Esophagus mucosa (tissue), 1 donor: ENCODE results near the gene RPS27. TPM values are rescaled to one million over a fixed set of nuclear protein-coding genes. Genes with fewer than 3 reads are reported as not detected.
"Not testable (repeated sequence)": the region's sequence is repeated elsewhere in the genome, so short reads cannot be mapped to it uniquely, and the experiment has no call there.

Experiments used
- ATAC-seq: fragments of 200-7000 bp; cut with Tn5 transposase; one replicate; pipeline ENCODE4 v1.9.1; 2020
- total RNA-seq: library from RNA; stranded (reverse); gene quantifications from one replicate; pipeline ENCODE4 v1.2.4, GENCODE V29; 2023
- donor health status: DM: yes; HTN: yes; CAD: no.

RPS27 gene
- total RNA-seq, 1 donor from 2014 or later, result 1,798 TPM

GRCh38 chr1:153985941-153986761 lies 4.4 kb upstream of the RPS27 start, which contains the start of gene RAB13:
TSS of gene RAB13 (minus strand) at chr1:153986339. CDS start at chr1:153986236, 103 bp downstream.
- peak; percentile 72 for ATAC-seq

DNA sequence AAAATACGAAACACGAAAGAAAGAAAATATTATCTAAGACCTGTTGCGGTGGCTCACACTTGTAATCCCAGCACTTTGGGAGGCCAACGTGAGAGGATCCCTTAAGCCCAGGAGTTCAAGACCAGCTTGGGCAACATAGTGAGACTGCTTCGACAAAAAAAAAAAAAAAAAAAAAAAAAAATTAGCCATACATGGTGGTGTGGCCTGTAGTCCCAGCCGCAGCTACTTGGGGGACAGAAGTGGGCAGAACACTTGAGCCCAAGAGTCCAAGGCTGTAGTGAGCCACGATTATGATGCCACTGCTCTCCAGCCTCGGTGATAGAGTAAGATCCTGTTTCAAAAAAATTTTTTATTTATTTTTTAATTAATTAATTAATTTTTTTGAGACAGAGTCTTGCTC lies 2.9 kb upstream of the RPS27 start:
- no peak for ATAC-seq

GRCh38 chr1:153991151-153991630 lies 629 bp downstream of the RPS27 start:
- ATAC-seq, result no peak

DNA sequence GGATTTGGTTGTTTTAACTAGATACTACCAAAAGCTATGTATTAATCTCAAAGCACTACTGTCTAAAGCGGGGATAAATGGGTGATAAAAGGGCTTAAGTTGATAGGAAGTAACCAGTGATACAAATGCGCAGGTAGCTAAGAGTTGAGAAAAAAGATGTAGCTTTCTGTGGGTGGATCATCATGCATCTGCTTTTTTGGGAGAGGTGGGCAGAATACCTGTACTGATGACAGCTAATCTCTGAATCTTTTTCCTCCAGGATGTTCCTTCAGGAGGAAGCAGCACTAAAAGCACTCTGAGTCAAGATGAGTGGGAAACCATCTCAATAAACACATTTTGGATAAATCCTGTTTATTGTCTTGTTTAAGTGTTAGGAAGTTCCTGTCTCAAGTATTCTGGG lies 1.2 kb downstream of the RPS27 start:
- no peak for ATAC-seq

DNA sequence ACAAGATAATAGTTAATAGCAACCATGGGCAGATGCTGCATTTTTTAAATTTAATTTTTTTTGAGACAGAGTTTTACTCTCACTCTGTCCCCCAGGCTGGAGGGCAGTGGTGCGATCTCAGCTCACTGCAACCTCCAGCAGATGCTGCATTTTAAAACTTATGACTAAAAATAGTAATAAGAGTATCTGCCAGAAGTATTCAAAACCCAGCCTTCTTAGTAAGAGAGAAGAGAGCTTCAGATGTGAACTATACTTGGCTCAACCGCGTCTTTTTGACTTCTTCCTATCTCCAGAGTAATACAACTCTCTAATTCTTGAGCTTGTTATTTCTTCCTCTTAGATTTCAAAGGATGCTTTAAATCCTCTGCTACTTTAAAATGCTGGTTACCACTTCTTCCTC lies 4.6 kb downstream of the RPS27 start:
- no peak for ATAC-seq

DNA sequence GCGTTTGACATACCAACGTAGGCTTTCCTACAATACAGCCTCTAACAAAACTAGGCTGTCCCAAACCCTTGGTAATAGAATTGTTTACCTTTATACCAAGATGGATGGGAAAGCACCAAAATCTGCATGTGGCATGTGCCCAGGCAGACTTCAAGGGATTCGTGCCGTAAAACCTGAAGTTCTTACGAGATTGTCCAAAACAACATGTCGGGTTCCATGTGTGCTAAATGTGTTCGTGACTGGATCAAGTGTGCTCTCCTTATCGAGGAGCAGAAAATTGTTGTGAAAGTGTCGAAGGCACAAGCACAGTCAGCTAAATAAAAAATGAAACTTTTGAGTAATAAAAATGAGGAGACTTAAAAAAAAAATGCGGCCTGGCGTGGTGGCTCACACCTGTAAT lies 5.1 kb downstream of the RPS27 start:
- ATAC-seq, result no peak

DNA sequence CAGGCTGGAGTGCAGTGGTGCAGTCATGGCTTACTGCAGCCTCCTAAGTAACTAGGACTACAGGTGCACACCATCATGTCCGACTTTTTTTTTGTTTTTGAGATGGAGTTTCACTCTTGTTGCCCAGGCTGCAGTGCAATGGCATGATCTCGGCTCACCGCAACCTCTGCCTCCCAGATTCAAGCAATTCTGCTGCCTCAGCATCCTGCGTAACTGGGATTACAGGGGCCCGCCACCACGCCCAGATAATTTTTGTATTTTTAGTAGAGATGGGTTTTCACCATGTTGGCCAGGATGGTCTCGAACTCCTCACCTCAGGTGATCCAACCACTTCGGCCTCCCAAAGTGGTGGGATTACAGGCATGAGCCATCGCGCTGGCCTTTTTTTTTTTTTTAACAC lies 6.3 kb downstream of the RPS27 start:
- not testable (repeated sequence) for ATAC-seq

- ATAC-seq, result peak; percentile 18
Observed at GRCh38 chr1:154000420-154000819, 9.9 kb downstream of the RPS27 start.

GRCh38 chr1:154006136-154006535 lies 15.6 kb downstream of the RPS27 start:
- ATAC-seq, result no peak

DNA sequence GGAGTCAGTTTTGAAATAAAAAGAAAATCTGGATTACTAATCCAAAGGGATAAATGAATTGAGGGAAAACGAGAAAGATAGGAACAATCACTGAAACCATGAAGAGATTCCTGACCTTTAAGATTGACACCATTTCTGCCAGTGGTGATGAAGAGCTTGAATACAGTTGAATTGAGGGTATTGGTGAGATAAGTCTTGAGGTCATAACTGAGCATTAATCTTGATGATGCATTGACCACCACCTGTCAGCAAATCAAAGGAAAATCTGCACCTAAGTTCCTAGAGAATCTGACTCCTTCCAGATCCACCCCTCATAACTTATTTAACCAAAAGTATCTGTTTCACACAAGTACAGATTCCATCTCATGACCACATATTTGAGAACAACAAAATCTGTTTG lies 21.6 kb downstream of the RPS27 start:
- ATAC-seq, result no peak

DNA sequence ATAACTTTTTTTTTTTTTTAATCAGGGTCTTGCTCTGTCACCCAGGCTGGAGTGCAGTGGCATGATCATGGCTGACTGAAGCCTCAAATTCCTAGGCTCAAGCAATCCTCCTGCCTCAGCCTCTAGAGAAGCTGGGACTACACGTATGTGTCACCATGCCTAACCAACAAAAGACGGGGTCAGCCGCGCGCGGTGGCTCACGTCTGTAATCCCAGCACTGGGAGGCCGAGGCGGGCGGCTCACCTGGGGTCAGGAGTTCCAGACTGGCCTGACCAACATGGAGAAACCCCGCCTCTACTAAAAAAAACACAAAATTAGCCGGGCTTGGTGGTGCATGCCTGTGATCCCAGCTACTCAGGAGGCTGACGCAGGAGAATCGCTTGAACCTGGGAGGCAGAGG lies 22.0 kb downstream of the RPS27 start:
- ATAC-seq, result not testable (repeated sequence)

GRCh38 chr1:154014154-154014907 lies 23.8 kb downstream of the RPS27 start:
- peak; percentile 53 for ATAC-seq

- ATAC-seq, result no peak
Observed at GRCh38 chr1:154019269-154019668, 28.7 kb downstream of the RPS27 start.

DNA sequence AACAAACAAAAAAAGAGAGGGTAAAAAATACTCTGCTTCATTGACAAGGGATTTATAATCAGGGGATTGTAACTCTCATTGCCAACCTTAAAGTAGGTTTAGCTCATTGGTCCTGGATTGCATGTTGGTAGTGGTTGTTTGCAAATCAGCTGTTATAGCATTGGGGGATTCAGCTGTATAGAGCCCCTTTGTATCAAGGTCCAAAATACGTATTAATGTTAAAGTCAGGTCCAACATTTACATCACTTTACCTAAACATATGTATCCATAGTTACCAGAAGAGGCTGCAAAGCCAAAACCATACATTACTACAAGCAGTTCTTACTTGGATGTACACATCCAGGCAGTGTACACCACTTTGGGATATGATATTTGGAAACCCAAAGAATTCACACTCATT lies 29.4 kb downstream of the RPS27 start:
- no peak for ATAC-seq

- ATAC-seq, result not testable (repeated sequence)
Observed at GRCh38 chr1:154033697-154034096, 43.1 kb downstream of the RPS27 start.

Other genes starting within 250 kb of the RPS27 start
- gene SLC27A3, start 215.4 kb upstream of the RPS27 start, total RNA-seq, result 16.1 TPM
- 17.9 TPM for gene GATAD2B, start 67.8 kb upstream of the RPS27 start, total RNA-seq
- gene DENND4B, start 44.0 kb upstream of the RPS27 start, total RNA-seq, result 12.1 TPM
- gene CRTC2, start 32.1 kb upstream of the RPS27 start, total RNA-seq, result 13.3 TPM
- 42.3 TPM for gene SLC39A1, start 27.2 kb upstream of the RPS27 start, total RNA-seq
- gene CREB3L4, start 22.9 kb upstream of the RPS27 start, total RNA-seq, result 7.6 TPM
- 73.2 TPM for gene JTB, start 13.1 kb upstream of the RPS27 start, total RNA-seq
- gene RAB13, start 4.4 kb upstream of the RPS27 start, total RNA-seq, result 60.5 TPM
- gene NUP210L, start 164.3 kb downstream of the RPS27 start, total RNA-seq, result 0.04 TPM
- 213 TPM for gene TPM3, start 201.3 kb downstream of the RPS27 start, total RNA-seq
- not detected for gene CFAP141, start 215.6 kb downstream of the RPS27 start, total RNA-seq
- gene UBAP2L, start 230.2 kb downstream of the RPS27 start, total RNA-seq, result 80.9 TPM